Jurkat, Clone E6-1 (cell line): ENCODE data around the gene COL6A1. TPM values are rescaled to one million over a fixed set of nuclear protein-coding genes. Genes with fewer than 3 reads are reported as not detected.

Experiments
- DNase-seq: peaks from one replicate; pipeline ENCODE4 v3.0.0-alpha.2; 2011; ENCODE audit warnings: low read depth, low spot score
- H3K4me3 ChIP-seq: 2 replicates; pipeline ENCODE4 v1.5.1; 2011; ENCODE audit warnings: mild to moderate bottlenecking, low read length, control low read depth, moderate library complexity
- polyA plus RNA-seq: library from polyadenylated mRNA; unstranded; fragments of >200 nt; gene quantifications from one replicate; pipeline ENCODE4 v1.2.1, GENCODE V29; 2012; ENCODE audit warnings: missing spikeins; ENCODE audit not compliant: insufficient read length, insufficient read depth

The COL6A1 gene, protein sequence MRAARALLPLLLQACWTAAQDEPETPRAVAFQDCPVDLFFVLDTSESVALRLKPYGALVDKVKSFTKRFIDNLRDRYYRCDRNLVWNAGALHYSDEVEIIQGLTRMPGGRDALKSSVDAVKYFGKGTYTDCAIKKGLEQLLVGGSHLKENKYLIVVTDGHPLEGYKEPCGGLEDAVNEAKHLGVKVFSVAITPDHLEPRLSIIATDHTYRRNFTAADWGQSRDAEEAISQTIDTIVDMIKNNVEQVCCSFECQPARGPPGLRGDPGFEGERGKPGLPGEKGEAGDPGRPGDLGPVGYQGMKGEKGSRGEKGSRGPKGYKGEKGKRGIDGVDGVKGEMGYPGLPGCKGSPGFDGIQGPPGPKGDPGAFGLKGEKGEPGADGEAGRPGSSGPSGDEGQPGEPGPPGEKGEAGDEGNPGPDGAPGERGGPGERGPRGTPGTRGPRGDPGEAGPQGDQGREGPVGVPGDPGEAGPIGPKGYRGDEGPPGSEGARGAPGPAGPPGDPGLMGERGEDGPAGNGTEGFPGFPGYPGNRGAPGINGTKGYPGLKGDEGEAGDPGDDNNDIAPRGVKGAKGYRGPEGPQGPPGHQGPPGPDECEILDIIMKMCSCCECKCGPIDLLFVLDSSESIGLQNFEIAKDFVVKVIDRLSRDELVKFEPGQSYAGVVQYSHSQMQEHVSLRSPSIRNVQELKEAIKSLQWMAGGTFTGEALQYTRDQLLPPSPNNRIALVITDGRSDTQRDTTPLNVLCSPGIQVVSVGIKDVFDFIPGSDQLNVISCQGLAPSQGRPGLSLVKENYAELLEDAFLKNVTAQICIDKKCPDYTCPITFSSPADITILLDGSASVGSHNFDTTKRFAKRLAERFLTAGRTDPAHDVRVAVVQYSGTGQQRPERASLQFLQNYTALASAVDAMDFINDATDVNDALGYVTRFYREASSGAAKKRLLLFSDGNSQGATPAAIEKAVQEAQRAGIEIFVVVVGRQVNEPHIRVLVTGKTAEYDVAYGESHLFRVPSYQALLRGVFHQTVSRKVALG
- polyA plus RNA-seq, result 2.7 TPM

- H3K4me3 ChIP-seq, result peak within 1 kb of the TSS; percentile 53
- peak; percentile 51 for DNase-seq
Observed at GRCh38 chr21:45981151-45982091, at the start of gene COL6A1. Gene COL6A1 (plus strand): TSS chr21:45981770. CDS start chr21:45981851, 81 bp downstream.

DNA sequence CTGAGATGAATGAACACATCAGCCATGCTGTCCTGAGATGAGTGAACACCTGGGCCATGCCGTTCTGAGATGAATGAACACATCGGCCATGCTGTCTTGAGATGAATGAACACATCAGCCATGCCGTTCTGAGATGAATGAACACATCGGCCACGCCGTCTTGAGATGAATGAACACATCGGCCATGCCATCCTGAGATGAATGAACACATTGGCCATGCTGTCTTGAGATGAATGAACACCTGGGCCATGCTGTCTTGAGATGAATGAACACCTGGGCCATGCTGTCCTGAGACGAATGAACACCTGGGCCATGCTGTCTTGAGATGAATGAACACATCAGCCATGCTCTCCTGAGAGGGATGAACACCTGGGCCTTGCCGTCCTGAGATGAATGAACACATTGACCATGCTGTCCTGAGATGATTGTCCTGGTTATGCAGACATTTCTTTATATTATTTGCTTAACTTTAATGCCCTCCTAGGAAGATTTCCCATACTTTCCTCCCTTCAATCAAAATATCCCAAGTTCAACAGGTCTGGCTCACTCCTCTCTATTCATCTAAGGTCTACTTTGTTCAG lies 48.6 kb upstream of the COL6A1 start:
- no peak overlapping the region for H3K4me3 ChIP-seq
- DNase-seq, result no peak

DNA sequence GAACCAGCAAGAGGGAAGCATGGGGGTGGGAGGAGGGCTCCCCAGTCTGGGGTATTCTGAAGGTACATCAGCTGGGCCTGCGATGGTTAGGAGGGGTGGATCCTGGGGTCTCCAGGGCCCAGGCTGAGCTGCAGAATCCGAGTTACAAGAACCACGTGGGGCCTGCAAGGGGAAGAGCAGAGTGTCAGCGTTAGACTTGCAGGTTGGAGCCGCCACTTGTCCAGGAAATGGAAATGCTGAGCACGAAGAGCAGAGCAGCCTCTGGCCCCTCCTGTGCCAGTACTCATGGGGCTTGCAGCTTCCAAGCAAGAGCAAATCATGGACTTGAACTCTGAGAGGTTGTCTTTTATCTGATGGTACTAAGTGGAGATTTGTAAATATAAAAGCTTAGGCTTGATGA lies 47.5 kb upstream of the COL6A1 start:
- H3K4me3 ChIP-seq, result no peak overlapping the region
- no peak for DNase-seq

DNA sequence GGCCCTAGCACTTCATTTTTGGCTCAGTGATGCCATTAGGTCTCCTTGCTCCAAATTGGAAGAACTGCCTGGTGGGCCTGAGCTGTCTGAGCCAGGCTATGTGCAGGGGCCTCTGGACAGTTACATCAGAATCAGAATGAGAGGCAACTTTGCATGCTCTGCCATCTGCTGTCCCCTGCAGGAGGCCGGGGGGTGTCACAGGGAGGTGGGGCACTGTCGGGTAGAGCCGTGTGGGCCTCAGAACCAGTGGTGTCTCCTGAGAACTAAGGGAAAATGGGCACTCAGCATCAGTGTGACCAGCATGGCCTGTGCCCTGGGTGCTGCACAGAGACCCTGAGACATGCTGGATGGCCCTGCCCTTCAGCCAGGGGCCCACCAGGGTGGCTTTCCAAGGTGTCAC lies 47.0 kb upstream of the COL6A1 start:
- H3K4me3 ChIP-seq, result no peak overlapping the region
- DNase-seq, result no peak

GRCh38 chr21:45935628-45936027 lies 45.9 kb upstream of the COL6A1 start:
- no peak overlapping the region for H3K4me3 ChIP-seq
- DNase-seq, result no peak

- peak overlapping the region; percentile 26 for H3K4me3 ChIP-seq
- peak; percentile 89 for DNase-seq
Observed at GRCh38 chr21:45937721-45938452, 43.7 kb upstream of the COL6A1 start.

- peak overlapping the region; percentile 26 for H3K4me3 ChIP-seq
- DNase-seq, result peak; percentile 82
Observed at GRCh38 chr21:45938453-45938755, 43.2 kb upstream of the COL6A1 start.

DNA sequence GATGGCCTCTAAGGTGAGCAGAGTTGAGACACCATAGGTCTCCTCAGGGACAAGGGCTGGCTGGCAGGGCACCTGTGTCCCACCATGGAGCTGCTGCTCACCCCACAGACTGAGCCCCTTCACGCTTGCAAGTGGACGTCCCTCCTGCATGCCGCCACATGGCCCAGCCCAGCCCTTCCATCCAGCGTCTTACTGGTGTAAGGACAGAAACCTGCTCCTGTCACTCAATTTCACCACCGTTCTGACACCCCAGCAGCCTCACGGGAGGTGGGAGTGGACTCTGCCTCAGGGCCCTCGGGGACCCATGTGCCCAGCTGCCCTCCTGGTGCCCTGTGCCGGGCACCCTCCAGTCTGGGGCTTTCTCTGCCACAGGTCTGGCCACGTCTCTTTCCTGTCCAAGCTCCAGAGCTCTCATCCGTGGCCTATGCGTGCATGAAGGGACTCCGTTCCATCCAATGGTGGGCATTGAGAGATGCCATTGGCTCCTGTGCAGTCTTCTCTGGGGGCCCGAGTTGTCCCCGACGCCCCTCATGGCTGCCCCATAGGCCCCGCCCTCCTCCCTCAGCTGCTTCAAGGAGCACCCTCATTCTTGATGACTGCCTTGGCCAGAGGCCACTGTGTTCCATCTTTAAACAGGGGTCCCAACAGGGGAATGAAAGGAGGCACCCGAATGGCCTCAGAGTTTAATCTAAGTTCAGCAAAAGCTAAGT lies 42.6 kb upstream of the COL6A1 start:
- no peak overlapping the region for H3K4me3 ChIP-seq
- no peak for DNase-seq

- no peak overlapping the region for H3K4me3 ChIP-seq
- DNase-seq, result no peak
Observed at GRCh38 chr21:45939521-45940045, 42.0 kb upstream of the COL6A1 start.

DNA sequence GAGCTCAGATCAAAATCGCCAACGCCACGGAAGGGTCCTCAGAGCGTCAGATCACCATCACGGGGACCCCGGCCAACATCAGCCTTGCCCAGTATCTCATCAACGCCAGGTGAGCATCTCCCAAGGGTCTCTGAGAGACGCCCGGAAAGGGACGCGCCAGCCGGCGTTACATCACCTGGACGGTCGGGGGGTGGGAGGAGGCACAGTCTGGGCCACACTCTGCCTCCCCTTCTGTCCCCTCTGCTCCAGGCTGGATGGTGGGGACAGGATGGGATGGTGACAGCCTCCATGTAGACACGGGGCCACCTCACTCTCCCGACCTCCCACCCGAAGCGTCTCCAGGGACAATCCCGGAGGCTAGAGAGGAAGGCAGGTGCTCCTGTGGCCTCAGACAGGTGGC lies 41.5 kb upstream of the COL6A1 start:
- DNase-seq, result no peak
- H3K4me3 ChIP-seq, result no peak overlapping the region

GRCh38 chr21:45940621-45941337 lies 40.8 kb upstream of the COL6A1 start:
- DNase-seq, result no peak
- H3K4me3 ChIP-seq, result no peak overlapping the region

- DNase-seq, result no peak
- no peak overlapping the region for H3K4me3 ChIP-seq
Observed at GRCh38 chr21:45941338-45941710, 40.2 kb upstream of the COL6A1 start.

DNA sequence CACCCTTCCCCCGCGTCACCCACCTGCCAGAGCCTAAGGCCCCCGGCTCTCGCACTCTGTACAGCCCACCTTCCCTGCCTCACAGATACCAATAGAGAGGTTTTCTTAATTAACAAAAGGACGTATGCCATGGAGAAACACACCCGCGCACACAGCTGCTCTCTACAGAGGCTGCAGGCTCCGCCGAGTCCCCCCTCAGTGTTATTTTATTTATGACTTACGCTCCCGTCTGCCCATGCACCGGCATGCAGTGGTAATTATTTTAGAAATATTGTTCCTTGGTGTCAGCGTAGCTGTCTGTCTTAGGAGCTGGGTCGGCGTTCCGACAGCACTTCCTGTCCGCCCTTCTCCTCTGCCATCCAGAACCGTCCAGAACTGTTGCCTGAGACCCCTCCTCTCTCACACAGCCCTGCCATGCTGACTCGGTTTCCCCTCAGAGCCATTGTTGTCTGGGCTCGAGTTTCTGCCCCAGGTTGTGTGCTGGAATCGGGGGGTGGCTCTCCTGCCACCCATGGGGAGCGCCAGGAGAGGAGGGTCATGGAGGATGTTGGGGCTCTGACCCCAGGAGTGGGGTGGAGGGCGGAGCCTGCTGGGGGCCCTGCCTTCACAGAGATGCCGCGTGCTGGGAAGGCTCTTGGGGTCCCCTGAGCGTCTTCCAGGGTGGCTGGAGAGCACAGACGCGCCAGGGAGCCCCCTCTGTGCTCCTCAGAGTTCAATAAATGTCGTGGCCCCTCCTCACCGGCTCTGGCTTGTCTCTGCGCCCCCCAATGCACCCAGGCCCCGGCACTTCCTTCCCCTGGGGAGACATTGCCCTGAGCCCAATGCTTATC lies 39.6 kb upstream of the COL6A1 start:
- no peak for DNase-seq
- H3K4me3 ChIP-seq, result no peak overlapping the region

DNA sequence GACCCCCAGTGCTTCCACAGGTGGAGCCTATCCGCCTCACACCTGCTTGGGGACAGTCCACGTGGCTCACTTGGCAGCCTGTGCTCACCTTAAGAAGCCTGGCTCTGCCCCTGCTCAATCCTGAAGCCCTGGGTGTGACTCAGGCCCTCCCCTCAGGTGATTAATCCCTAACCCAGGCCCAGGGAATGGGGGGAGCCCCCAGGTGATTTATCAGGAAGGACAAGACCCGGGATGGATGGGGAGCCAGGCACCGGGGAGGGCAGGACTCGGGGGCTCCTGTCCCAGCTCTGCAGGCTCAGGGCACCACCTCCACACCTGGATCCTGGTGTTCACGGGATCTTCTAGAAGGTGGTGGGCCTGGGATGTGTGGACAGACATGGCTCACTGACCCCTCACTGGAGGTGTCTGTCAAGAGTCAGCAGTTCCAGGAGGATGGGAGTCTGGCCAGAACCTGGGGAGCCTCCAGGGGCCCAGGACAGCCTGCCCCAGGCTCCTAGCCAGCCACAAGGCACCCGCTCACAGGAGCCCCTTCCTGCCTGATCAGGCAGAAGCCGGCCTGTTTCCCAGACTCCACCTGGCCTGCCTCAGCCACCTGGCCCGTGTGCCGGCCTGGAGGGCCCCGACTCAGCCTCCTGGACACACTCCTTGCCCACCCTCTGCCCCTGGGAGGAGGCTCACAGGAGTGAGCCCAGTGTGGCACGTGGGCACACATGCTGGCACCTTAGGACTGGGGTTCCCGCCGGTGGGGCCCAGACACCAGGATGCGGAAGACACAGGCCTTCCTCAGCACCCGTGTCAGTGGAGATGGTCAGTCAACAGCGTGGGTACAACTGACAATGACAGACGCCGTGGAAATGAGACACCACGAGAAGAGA lies 38.6 kb upstream of the COL6A1 start:
- H3K4me3 ChIP-seq, result no peak overlapping the region
- DNase-seq, result no peak
